Measurements from ENCODE around the gene GPBAR1. TPM values are rescaled to one million over a fixed set of nuclear protein-coding genes. Genes with fewer than 3 reads are reported as not detected.
A peak's percentile ranks its signal among the peaks of the same experiment; 100 is the strongest.

GPBAR1 gene
- total and polyA plus RNA-seq, 2 of the 8 experiments (the other 6 are each of a cell fraction or from before 2014, with no cell fraction given) = 0.32 to 0.59 TPM

GRCh38 chr2:218269900-218270720, 9.3 kb downstream of the GPBAR1 start, which contains the start of the genes AAMP and PNKD:
AAMP (minus strand) TSS chr2:218270137; CDS start chr2:218270086, 51 bp downstream.
PNKD (plus strand) TSS chr2:218270519; CDS start chr2:218270536, 17 bp downstream.
- peak within 1 kb of the TSS; percentile 84 to 95 for H3K4me2 ChIP-seq (ENCODE audit: insufficient read depth in 1 of 2, low read depth in 2 of 2, low read length in 2 of 2)
- peak within 1 kb of the TSS; percentile 22 for H4K91ac ChIP-seq (replicated peaks; ENCODE audit: insufficient read length, low read length)
- no peak within 1 kb of the TSS for H3K14ac ChIP-seq (ENCODE audit: insufficient read length)
- FAIRE-seq = peak; percentile 42
- H3K9me3 ChIP-seq (ENCODE audit: insufficient read depth in 2 of 2, low read depth in 1 of 2, low read length in 1 of 2) = no peaks in the 10 kb centered on the region
- H4K5ac ChIP-seq (ENCODE audit: insufficient read length, low read depth, low read length) = no peak within 1 kb of the TSS
- H3K23me2 ChIP-seq (ENCODE audit: low read depth, low read length) = peaks cover 10% of the 10 kb centered on the region
- H4K20me1 ChIP-seq (replicated peaks in 1 of 2; ENCODE audit: control insufficient read depth in 1 of 2, insufficient read depth in 2 of 2, low read length in 2 of 2) = peaks cover 0 to 7% of the 10 kb centered on the region in 2 experiments
- H4K8ac ChIP-seq (ENCODE audit: extremely low read depth, insufficient read depth, low read length) = peak within 1 kb of the TSS; percentile 73; the same call in 1 of the 2 replicates
- H2BK15ac ChIP-seq (ENCODE audit: low read length) = peak within 1 kb of the TSS; percentile 61
- H3K18ac ChIP-seq (ENCODE audit: extremely low read depth, low read length) = peak within 1 kb of the TSS; percentile 87
- H3K27ac ChIP-seq (ENCODE audit: low read depth, low read length) = peak within 1 kb of the TSS; percentile 28; the same call in 1 of the 2 replicates
- no peaks in the 10 kb centered on the region for H3K27me3 ChIP-seq (replicated peaks in 1 of 4; ENCODE audit: control insufficient read depth in 3 of 4, extremely low read depth in 1 of 4, insufficient read depth in 3 of 4, low read length in 3 of 4)
- no peak within 1 kb of the TSS for H2BK20ac ChIP-seq (ENCODE audit: low read length)
- H2BK120ac ChIP-seq (replicated peaks; ENCODE audit: low read depth, low read length) = no peak within 1 kb of the TSS
- H3K23ac ChIP-seq (ENCODE audit: insufficient read length) = no peak within 1 kb of the TSS
- peak within 1 kb of the TSS; percentile 35 to 88 (median 70) for H3K9ac ChIP-seq (replicated peaks in 1 of 4; ENCODE audit: extremely low read depth in 1 of 4, low read depth in 3 of 4, low read length in 3 of 4)
- peak within 1 kb of the TSS; percentile 69 for H2BK5ac ChIP-seq (ENCODE audit: low read depth, low read length)
- peaks cover 12 to 40% (median 21%) of the 10 kb centered on the region in 4 experiments; a peak in 7 of 8 replicates for H3K36me3 ChIP-seq (ENCODE audit: control insufficient read depth in 2 of 4, insufficient read depth in 4 of 4, low read length in 3 of 4)
- ChIA-PET CTCF (ENCODE audit: partially characterized antibody) (interaction anchor here (0.7 to 8.2 kb wide), 11 partner anchors 10 to 161 kb away, joined by 3 to 131 read pairs (median 24); partner anchors contain the start of genes CATIP, GPBAR1 and TMBIM1), POLR2A (ENCODE audit: partially characterized antibody) (interaction anchor here (0.7 to 2.8 kb wide), 13 partner anchors 10 to 192 kb away, joined by 3 to 29 read pairs (median 5); partner anchors contain the start of gene GPBAR1)
- peak within 1 kb of the TSS; percentile 27; the same call in 1 of the 2 replicates for H2BK12ac ChIP-seq (ENCODE audit: low read depth, low read length)
- H3K4ac ChIP-seq (replicated peaks; ENCODE audit: insufficient read length, low read depth, low read length) = no peak within 1 kb of the TSS
- peaks cover 8% of the 10 kb centered on the region; the same call in 1 of the 2 replicates for H3K79me1 ChIP-seq (ENCODE audit: low read depth, low read length)
- 1% methylated on average over 39 of the region's 64 CpGs; no CpG with 5 or more reads in 1 of the 2 experiments for WGBS, 2 experiments (ENCODE audit: extremely low coverage in 1 of 2, insufficient coverage in 1 of 2, insufficient read length in 1 of 2, insufficient replicate concordance in 2 of 2, low coverage in 1 of 2, low lambda C conversion rate in 2 of 2, missing lambda C conversion rate in 1 of 2)
- peak within 1 kb of the TSS; percentile 89 to 95 (median 92) for H3K4me3 ChIP-seq (ENCODE audit: extremely low read depth in 1 of 4, insufficient read depth in 2 of 4, low read depth in 3 of 4, low read length in 4 of 4)
- no peak within 1 kb of the TSS for H2AK5ac ChIP-seq (ENCODE audit: low read depth, low read length)
- peak within 1 kb of the TSS; percentile 48; the same call in 1 of the 2 replicates for H2AFZ ChIP-seq (ENCODE audit: low read length)
- H3K4me1 ChIP-seq (replicated peaks in 1 of 4; ENCODE audit: control insufficient read depth in 3 of 4, insufficient read depth in 4 of 4, low read length in 3 of 4) = peaks cover 0 to 7% (median 4%) of the 10 kb centered on the region in 4 experiments; a peak in 4 of 7 replicates
- peak; percentile 97 to 100 for DNase-seq (ENCODE audit: low read depth in 1 of 2, low spot score in 2 of 2)
- peak within 1 kb of the TSS; percentile 52 for H3K56ac ChIP-seq (replicated peaks; ENCODE audit: insufficient read length, low read depth, low read length)
- peaks cover 0 to 10% of the 10 kb centered on the region in 2 experiments; a peak in 2 of 4 replicates for H3K79me2 ChIP-seq (ENCODE audit: control insufficient read depth in 1 of 2, insufficient read depth in 2 of 2, low read length in 2 of 2)
- peak; percentile 86 for TF ChIP-seq SP4 (IDR thresholded peaks at IDR 0.05; ENCODE audit: low read length)
- peak; percentile 59; the same call in 1 of the 2 replicates for TF ChIP-seq ATF3 (IDR thresholded peaks at IDR 0.05; ENCODE audit: insufficient read depth, low read depth, low read length)
- no peak for TF ChIP-seq HDAC6 (IDR thresholded peaks at IDR 0.05; ENCODE audit: low read depth, low read length)
- TF ChIP-seq POLR2A (IDR thresholded peaks at IDR 0.05; ENCODE audit: control extremely low read depth in 1 of 2, low read depth in 2 of 2, low read length in 2 of 2) = peak in 1 of 2 experiments; percentile 82; a peak in 2 of 3 replicates
- TF ChIP-seq TAF1 (IDR thresholded peaks at IDR 0.05; ENCODE audit: low read depth, low read length) = peak; percentile 68
- TF ChIP-seq SIN3A (conservative IDR thresholded peaks at IDR 0.05 in 1 of 2, IDR thresholded peaks at IDR 0.05 in 1 of 2; ENCODE audit: low read depth in 1 of 2, low read length in 2 of 2) = peak; percentile 16 to 78; a peak in 2 of 4 replicates
- TF ChIP-seq CREB1 (IDR thresholded peaks at IDR 0.05) = peak; percentile 92
- peak; percentile 99 for TF ChIP-seq EGR1 (IDR thresholded peaks at IDR 0.05; ENCODE audit: borderline replicate concordance, low read depth, low read length)
- peak; percentile 98 for TF ChIP-seq SP1 (IDR thresholded peaks at IDR 0.05; ENCODE audit: low read depth, low read length)
- TF ChIP-seq GTF2F1 (IDR thresholded peaks at IDR 0.05; ENCODE audit: borderline replicate concordance, low read depth, low read length) = peak; percentile 44; the same call in 1 of the 2 replicates
- peak; percentile 83 for TF ChIP-seq SP2 (IDR thresholded peaks at IDR 0.05; ENCODE audit: low read length)
